KMS-11 (cell line): Measurements from ENCODE around the gene RBMXL3.

Experiments
- H2AFZ ChIP-seq: fragments of 200-600 bp; sonication (generic); 2 replicates; pipeline ENCODE4 v1.6.1; 2016; ENCODE audit warnings: antibody characterized with exemption, mixed run types, low read depth
- H3K27ac ChIP-seq: fragments of 200-600 bp; sonication (generic); 2 replicates; pipeline ENCODE4 v1.6.1; 2016; ENCODE audit warnings: mild to moderate bottlenecking, mixed run types
- H3K27me3 ChIP-seq: fragments of 200-600 bp; sonication (generic); 2 replicates; pipeline ENCODE4 v1.6.1; 2017; ENCODE audit warnings: mild to moderate bottlenecking, low read depth, mixed run types, moderate library complexity; ENCODE audit not compliant: insufficient read depth
- H3K36me3 ChIP-seq: fragments of 200-600 bp; sonication (generic); 2 replicates; pipeline ENCODE4 v1.6.1; 2017; ENCODE audit warnings: mild to moderate bottlenecking, mixed run types; ENCODE audit not compliant: insufficient read depth
- H3K4me1 ChIP-seq: fragments of 200-600 bp; sonication (generic); 2 replicates; pipeline ENCODE4 v1.6.1; 2016; ENCODE audit warnings: mild to moderate bottlenecking, low read depth, mixed run types; ENCODE audit not compliant: poor library complexity, severe bottlenecking
- H3K4me2 ChIP-seq: fragments of 200-600 bp; sonication (generic); 2 replicates; pipeline ENCODE4 v1.7.0; 2016; ENCODE audit warnings: mild to moderate bottlenecking, mixed run types
- H3K4me3 ChIP-seq: fragments of 200-600 bp; sonication (generic); IDR thresholded peaks from 2 replicates; pipeline ENCODE4 v1.6.1; 2017; ENCODE audit warnings: low read depth, low read length, mixed read lengths; ENCODE audit not compliant: insufficient read depth
- H3K79me2 ChIP-seq: fragments of 200-600 bp; sonication (generic); 2 replicates; pipeline ENCODE4 v1.6.1; 2016; ENCODE audit warnings: low read depth, mixed run types; ENCODE audit not compliant: insufficient read depth
- H3K9ac ChIP-seq: fragments of 200-600 bp; sonication (generic); 2 replicates; pipeline ENCODE4 v1.6.1; 2016; ENCODE audit warnings: mild to moderate bottlenecking, mixed run types
- H4K20me1 ChIP-seq: fragments of 200-600 bp; sonication (generic); 2 replicates; pipeline ENCODE4 v1.6.1; 2016; ENCODE audit warnings: mild to moderate bottlenecking, mixed run types; ENCODE audit not compliant: insufficient read depth
- TF ChIP-seq, protein P1 (sequence below): fragments of 200-600 bp; sonication (generic); conservative IDR thresholded peaks from 2 replicates; pipeline ENCODE4 v1.6.1; 2017; ENCODE audit warnings: low read depth, mild to moderate bottlenecking, antibody characterized with exemption, low read length, moderate library complexity, mixed read lengths

The RBMXL3 gene

DNA sequence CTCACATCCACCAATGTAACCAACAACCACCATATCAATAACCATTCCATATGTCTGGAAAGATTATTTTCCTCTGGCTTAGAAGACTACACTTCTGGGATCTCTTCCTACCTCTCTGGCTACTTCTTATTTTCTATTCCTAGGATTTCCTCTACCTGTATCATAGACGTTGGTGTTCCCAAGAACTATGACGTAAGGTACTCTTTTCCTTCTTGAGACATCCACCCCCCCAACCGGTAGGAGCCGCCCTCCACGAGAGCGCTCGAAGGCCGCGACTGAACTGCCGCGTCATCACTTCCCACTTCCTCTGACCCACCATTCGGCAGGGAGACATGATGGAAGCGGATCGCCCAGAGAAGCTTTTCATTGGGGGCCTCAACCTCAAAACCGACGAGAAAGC lies at the start of gene RBMXL3:
RBMXL3 (plus strand) TSS at position 301 of the 400 bp plus-strand sequence; CDS start at position 333, 32 bp downstream.
- Histone ChIP-seq H3K36me3 (no peaks in the 10 kb centered on the region), H3K4me3 (no peak within 1 kb of the TSS), H3K79me2 (no peaks in the 10 kb centered on the region), H2AFZ (no peak within 1 kb of the TSS), H3K4me2 (no peak within 1 kb of the TSS), H3K9ac (no peak within 1 kb of the TSS), H3K27me3 (no peaks in the 10 kb centered on the region), H4K20me1 (no peaks in the 10 kb centered on the region), H3K4me1 (no peaks in the 10 kb centered on the region), H3K27ac (no peak within 1 kb of the TSS)
- TF ChIP-seq, protein P1, sequence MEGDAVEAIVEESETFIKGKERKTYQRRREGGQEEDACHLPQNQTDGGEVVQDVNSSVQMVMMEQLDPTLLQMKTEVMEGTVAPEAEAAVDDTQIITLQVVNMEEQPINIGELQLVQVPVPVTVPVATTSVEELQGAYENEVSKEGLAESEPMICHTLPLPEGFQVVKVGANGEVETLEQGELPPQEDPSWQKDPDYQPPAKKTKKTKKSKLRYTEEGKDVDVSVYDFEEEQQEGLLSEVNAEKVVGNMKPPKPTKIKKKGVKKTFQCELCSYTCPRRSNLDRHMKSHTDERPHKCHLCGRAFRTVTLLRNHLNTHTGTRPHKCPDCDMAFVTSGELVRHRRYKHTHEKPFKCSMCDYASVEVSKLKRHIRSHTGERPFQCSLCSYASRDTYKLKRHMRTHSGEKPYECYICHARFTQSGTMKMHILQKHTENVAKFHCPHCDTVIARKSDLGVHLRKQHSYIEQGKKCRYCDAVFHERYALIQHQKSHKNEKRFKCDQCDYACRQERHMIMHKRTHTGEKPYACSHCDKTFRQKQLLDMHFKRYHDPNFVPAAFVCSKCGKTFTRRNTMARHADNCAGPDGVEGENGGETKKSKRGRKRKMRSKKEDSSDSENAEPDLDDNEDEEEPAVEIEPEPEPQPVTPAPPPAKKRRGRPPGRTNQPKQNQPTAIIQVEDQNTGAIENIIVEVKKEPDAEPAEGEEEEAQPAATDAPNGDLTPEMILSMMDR: no peak

DNA sequence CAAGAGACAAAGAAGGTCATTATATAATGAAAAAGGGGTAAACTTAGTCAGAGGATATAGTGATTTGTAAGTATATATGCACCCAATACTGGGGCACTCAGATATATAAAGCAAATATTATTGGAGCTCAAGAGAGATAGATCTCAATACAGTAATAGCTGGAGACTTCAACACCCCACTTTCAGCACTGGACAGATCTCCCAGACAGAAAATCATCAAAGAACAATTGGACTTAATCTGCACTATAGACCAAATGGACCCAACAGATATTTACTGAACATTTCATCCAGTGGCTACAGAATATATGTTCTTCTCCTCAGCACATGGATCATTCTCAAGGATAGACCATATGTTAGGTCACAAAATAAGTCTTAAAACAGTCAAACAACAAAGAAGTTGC lies 47.2 kb upstream of the RBMXL3 start:
- Histone ChIP-seq H3K4me1 (no peaks in the 10 kb centered on the region), H3K27ac (no peak overlapping the region), H3K4me2 (no peak overlapping the region), H2AFZ (no peak overlapping the region), H3K9ac (no peak overlapping the region), H3K36me3 (no peaks in the 10 kb centered on the region), H3K27me3 (no peaks in the 10 kb centered on the region), H3K79me2 (no peaks in the 10 kb centered on the region), H4K20me1 (no peaks in the 10 kb centered on the region), H3K4me3 (no peak overlapping the region)
- TF ChIP-seq, protein P1: no peak

DNA sequence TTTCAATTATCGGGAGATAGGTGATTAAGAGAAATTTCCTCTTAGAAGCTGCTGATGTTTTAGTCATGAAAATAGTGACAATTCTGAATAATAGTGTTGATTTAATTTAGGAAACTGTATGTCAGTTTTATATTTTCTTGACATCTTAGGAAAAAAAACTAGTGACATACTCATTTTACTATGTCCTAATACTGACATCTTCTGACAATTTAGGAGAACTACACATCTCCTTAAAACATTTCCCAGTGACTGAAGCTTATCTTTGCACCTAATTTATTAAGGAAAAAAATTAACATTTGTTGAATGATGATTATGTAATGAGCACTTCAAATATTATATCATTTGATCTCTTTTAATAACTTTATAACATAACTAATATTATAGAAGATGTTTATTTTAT lies 42.0 kb upstream of the RBMXL3 start:
- Histone ChIP-seq H3K4me3 (no peak overlapping the region), H3K36me3 (no peaks in the 10 kb centered on the region), H3K79me2 (no peaks in the 10 kb centered on the region), H3K4me2 (no peak overlapping the region), H2AFZ (no peak overlapping the region), H3K4me1 (no peaks in the 10 kb centered on the region), H3K27ac (no peak overlapping the region), H3K27me3 (no peaks in the 10 kb centered on the region), H4K20me1 (no peaks in the 10 kb centered on the region), H3K9ac (no peak overlapping the region)
- TF ChIP-seq, protein P1: peak; percentile 59

DNA sequence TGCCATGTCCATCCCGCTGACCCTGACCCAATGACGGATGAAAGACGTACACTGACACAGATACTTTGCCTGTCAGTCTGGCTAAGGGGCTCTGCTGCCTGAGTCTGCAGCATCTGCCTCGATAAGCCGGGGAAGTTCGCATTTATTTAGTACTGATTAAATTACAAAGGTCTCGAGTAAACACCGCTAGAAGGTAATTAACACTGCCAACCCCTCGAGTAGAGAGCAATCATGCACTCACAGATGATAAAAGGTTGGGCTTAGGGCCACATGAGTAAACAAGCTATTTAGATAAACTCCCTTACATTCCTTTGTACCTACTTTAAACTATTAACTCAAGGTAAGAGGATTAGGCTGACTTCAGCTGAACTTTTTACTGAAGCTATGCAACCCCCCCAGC lies 16.0 kb upstream of the RBMXL3 start:
- no peak overlapping the region for H3K27ac ChIP-seq
- no peak overlapping the region for H2AFZ ChIP-seq
- H3K36me3 ChIP-seq: no peaks in the 10 kb centered on the region
- H3K4me1 ChIP-seq: no peaks in the 10 kb centered on the region
- no peaks in the 10 kb centered on the region for H3K79me2 ChIP-seq
- H3K4me3 ChIP-seq: no peak overlapping the region
- TF ChIP-seq, protein P1: no peak
- no peak overlapping the region for H3K4me2 ChIP-seq
- H3K27me3 ChIP-seq: no peaks in the 10 kb centered on the region
- H4K20me1 ChIP-seq: no peaks in the 10 kb centered on the region
- no peak overlapping the region for H3K9ac ChIP-seq
